SU-DHL-6 (cell line): Measurements from ENCODE around the gene TBC1D16.

Experiments used
- H2AFZ ChIP-seq: fragments of 200-600 bp; sonication (generic); 2 replicates; pipeline ENCODE4 v1.6.1; 2014; ENCODE audit warnings: low read depth, mild to moderate bottlenecking, moderate library complexity, mixed read lengths, antibody characterized with exemption, low read length; ENCODE audit not compliant: severe bottlenecking
- H3F3A ChIP-seq: fragments of 200-600 bp; shearing (Covaris generic); 2 replicates; pipeline ENCODE4 v1.6.0; 2016; ENCODE audit warnings: antibody characterized with exemption, mild to moderate bottlenecking; ENCODE audit not compliant: insufficient read depth
- H3K27ac ChIP-seq: fragments of 200-600 bp; sonication (generic); 2 replicates; pipeline ENCODE4 v1.5.1; 2016; ENCODE audit warnings: low read depth, mild to moderate bottlenecking, low read length, moderate library complexity, mixed read lengths
- H3K27me3 ChIP-seq: fragments of 200-600 bp; sonication (generic), shearing (Covaris generic); 2 replicates; pipeline ENCODE4 v1.6.0; 2014; ENCODE audit warnings: mild to moderate bottlenecking, low read length
- H3K36me3 ChIP-seq: fragments of 200-600 bp; sonication (generic); 2 replicates; pipeline ENCODE4 v1.6.1; 2014; ENCODE audit warnings: mild to moderate bottlenecking, low read length, mixed read lengths
- H3K4me2 ChIP-seq: fragments of 300-600, 200-600 bp; shearing (Covaris generic), sonication (generic); 2 replicates; pipeline ENCODE4 v1.6.0; 2014; ENCODE audit warnings: low read length, low read depth, mild to moderate bottlenecking; ENCODE audit not compliant: poor library complexity, severe bottlenecking
- H3K4me3 ChIP-seq: fragments of 200-600 bp; sonication (generic); 2 replicates; pipeline ENCODE4 v1.5.1; 2014; ENCODE audit warnings: antibody characterized with exemption, low read length, mild to moderate bottlenecking, mixed read lengths; ENCODE audit not compliant: insufficient read depth, poor library complexity, severe bottlenecking
- H3K79me2 ChIP-seq: fragments of 200-600 bp; sonication (generic); 2 replicates; pipeline ENCODE4 v1.6.1; 2014; ENCODE audit warnings: mild to moderate bottlenecking, low read length, moderate library complexity; ENCODE audit not compliant: insufficient read depth
- H3K9ac ChIP-seq: fragments of 200-600 bp; sonication (generic); 2 replicates; pipeline ENCODE4 v1.7.0; 2014; ENCODE audit warnings: mild to moderate bottlenecking, low read length
- H3K9me2 ChIP-seq: fragments of 200-600 bp; sonication (generic); replicated peaks from 2 replicates; pipeline ENCODE4 v1.6.1; 2014; ENCODE audit warnings: low read length; ENCODE audit not compliant: insufficient read depth
- H3K9me3 ChIP-seq: fragments of 200-600 bp; sonication (generic); 2 replicates; pipeline ENCODE4 v1.6.1; 2014; ENCODE audit warnings: low read length, mixed read lengths; ENCODE audit not compliant: insufficient read depth
- H4K20me1 ChIP-seq: fragments of 200-600 bp; sonication (generic); 2 replicates; pipeline ENCODE4 v1.6.1; 2014; ENCODE audit warnings: low read depth, mild to moderate bottlenecking, antibody characterized with exemption, low read length, moderate library complexity, mixed read lengths
- EZH2phosphoT487 ChIP-seq: fragments of 200-600 bp; sonication (generic), shearing (Covaris generic); conservative IDR thresholded peaks from 2 replicates; pipeline ENCODE4 v1.6.1; 2018; ENCODE audit warnings: mild to moderate bottlenecking, antibody characterized with exemption, low read length, moderate library complexity, mixed read lengths
- TF ChIP-seq, protein P1 (sequence below): fragments of 200-600 bp; sonication (generic); IDR thresholded peaks from one replicate; pipeline ENCODE4 v1.5.1; 2017; ENCODE audit warnings: antibody characterized with exemption, mild to moderate bottlenecking, low read length, moderate library complexity; ENCODE audit not compliant: insufficient read depth, poor library complexity, severe bottlenecking

The TBC1D16 gene

DNA sequence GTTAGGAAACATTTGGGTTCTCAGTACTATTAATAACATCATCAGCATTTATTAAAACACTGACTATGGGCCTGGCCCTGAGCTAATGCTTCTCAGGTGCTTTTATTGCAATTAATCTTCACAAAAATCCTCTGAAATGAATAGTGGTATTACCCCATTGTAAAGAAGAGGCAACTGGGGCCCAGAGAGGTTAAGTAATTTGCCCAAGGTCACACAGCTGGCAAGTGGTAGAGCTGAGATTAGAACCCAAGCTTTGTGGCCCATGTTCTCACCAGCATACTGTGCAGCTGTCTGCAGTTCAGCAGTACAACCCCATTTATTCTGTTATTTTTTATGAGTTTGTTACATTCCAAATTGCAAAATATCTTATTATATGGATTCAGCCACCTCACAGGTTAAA, 82.3 kb downstream of the TBC1D16 start:
- Histone ChIP-seq H3K9me3 (no peaks in the 10 kb centered on the region), H3K4me3 (no peak overlapping the region), H3F3A (no peaks in the 10 kb centered on the region), H3K27me3 (no peaks in the 10 kb centered on the region), H3K36me3 (no peaks in the 10 kb centered on the region), H2AFZ (no peak overlapping the region), H3K4me2 (no peak overlapping the region), H4K20me1 (no peaks in the 10 kb centered on the region), H3K9me2 (no peaks in the 10 kb centered on the region), H3K27ac (no peak overlapping the region), H3K9ac (no peak overlapping the region), H3K79me2 (no peaks in the 10 kb centered on the region)
- TF ChIP-seq, protein P1, sequence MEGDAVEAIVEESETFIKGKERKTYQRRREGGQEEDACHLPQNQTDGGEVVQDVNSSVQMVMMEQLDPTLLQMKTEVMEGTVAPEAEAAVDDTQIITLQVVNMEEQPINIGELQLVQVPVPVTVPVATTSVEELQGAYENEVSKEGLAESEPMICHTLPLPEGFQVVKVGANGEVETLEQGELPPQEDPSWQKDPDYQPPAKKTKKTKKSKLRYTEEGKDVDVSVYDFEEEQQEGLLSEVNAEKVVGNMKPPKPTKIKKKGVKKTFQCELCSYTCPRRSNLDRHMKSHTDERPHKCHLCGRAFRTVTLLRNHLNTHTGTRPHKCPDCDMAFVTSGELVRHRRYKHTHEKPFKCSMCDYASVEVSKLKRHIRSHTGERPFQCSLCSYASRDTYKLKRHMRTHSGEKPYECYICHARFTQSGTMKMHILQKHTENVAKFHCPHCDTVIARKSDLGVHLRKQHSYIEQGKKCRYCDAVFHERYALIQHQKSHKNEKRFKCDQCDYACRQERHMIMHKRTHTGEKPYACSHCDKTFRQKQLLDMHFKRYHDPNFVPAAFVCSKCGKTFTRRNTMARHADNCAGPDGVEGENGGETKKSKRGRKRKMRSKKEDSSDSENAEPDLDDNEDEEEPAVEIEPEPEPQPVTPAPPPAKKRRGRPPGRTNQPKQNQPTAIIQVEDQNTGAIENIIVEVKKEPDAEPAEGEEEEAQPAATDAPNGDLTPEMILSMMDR: no peak
- TF ChIP-seq EZH2phosphoT487: no peak

DNA sequence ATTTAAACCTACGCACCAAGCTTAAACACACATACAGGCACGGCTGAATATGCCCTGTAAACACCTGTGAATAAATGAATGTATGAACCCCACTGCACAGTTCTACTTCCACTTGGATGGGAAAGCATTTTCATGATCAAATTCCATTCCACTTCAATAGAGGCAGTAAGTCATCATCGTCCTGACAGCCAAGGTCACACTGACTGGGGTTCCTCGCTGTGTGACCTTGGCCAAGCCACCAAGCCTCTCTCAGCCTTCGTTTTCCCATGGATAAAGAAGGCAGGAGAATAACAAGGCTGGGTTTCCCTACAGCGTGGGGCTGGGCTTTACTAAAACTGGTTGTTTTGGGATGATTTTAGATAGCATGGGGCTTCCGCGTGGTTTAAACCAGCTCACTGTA, 82.8 kb downstream of the TBC1D16 start:
- H3K36me3 ChIP-seq: no peaks in the 10 kb centered on the region
- no peaks in the 10 kb centered on the region for H3K9me2 ChIP-seq
- H3K9ac ChIP-seq: no peak overlapping the region
- H4K20me1 ChIP-seq: no peaks in the 10 kb centered on the region
- no peak overlapping the region for H2AFZ ChIP-seq
- no peak overlapping the region for H3K27ac ChIP-seq
- H3F3A ChIP-seq: no peaks in the 10 kb centered on the region
- H3K79me2 ChIP-seq: no peaks in the 10 kb centered on the region
- TF ChIP-seq, protein P1: no peak
- no peak for TF ChIP-seq EZH2phosphoT487
- H3K27me3 ChIP-seq: no peaks in the 10 kb centered on the region
- no peak overlapping the region for H3K4me3 ChIP-seq
- no peak overlapping the region for H3K4me2 ChIP-seq
- H3K9me3 ChIP-seq: no peaks in the 10 kb centered on the region

DNA sequence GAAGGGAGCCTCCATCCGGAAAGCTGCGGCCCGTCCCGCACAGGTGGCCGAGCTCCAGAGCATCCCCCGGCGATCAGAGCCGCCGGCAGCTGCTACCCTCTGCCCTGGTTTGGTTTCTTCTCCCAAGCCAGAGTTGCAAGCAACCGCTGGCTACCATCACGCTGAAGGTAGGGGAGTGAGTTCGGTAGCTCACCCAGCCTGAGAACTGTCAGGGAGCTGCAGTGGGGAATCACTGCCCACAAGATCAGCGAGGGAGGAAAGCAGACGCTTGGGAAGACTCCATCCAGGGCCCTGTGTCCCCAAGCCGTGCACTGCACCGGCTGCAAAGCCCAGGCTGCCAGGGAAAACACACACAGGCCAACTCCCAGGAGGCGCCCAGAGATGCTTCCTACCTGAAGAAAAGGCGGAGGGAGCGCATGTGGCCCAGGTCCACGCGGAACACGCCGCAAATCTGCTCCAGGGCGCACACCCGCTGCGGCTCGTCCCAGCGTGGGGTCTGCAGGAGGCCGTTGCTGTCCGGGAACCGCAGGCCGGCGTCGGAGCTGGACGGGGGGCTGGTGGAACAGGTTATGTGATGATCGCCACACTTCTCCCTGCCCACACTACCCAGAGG, 83.3 kb downstream of the TBC1D16 start:
- no peaks in the 10 kb centered on the region for H3K27me3 ChIP-seq
- no peak for TF ChIP-seq EZH2phosphoT487
- TF ChIP-seq, protein P1: no peak
- no peaks in the 10 kb centered on the region for H3K9me2 ChIP-seq
- no peaks in the 10 kb centered on the region for H3K79me2 ChIP-seq
- H3K9me3 ChIP-seq: no peaks in the 10 kb centered on the region
- no peak overlapping the region for H3K4me3 ChIP-seq
- no peak overlapping the region for H3K27ac ChIP-seq
- no peak overlapping the region for H3K4me2 ChIP-seq
- H2AFZ ChIP-seq: no peak overlapping the region
- H4K20me1 ChIP-seq: no peaks in the 10 kb centered on the region
- no peaks in the 10 kb centered on the region for H3K36me3 ChIP-seq
- no peak overlapping the region for H3K9ac ChIP-seq
- H3F3A ChIP-seq: no peaks in the 10 kb centered on the region
